Stimulated activated CD4-positive, alpha-beta T cell treated with anti-CD3 and anti-CD28 coated beads, TNF-alpha, amount 100 ng/mL, for 24 hours (primary cell): Measurements from ENCODE around the gene PAM16.
A peak's percentile ranks its signal among the peaks of the same experiment; 100 is the strongest.

ENCODE experiments used
- DNase-seq, 3 experiments: peaks; one replicate each; pipeline ENCODE4 v3.0.0-alpha.2; 2020; ENCODE audit warnings: low read depth in 3 of 3

PAM16 gene

GRCh38 chr16:4383591-4384444 lies 32.7 kb upstream of the PAM16 start:
- no peak for DNase-seq

- no peak for DNase-seq
Observed at GRCh38 chr16:4382795-4383357, 31.8 kb upstream of the PAM16 start.

GRCh38 chr16:4381935-4382794 lies 31.0 kb upstream of the PAM16 start:
- DNase-seq = no peak

- DNase-seq = no peak
Observed at GRCh38 chr16:4381072-4381934, 30.2 kb upstream of the PAM16 start.

- DNase-seq = no peak
Observed at GRCh38 chr16:4380119-4381063, 29.3 kb upstream of the PAM16 start.

- DNase-seq = no peak
Observed at GRCh38 chr16:4378999-4379690, 28.0 kb upstream of the PAM16 start.

GRCh38 chr16:4378161-4378666 lies 27.1 kb upstream of the PAM16 start:
- no peak for DNase-seq

- DNase-seq = no peak
Observed at GRCh38 chr16:4377573-4378154, 26.5 kb upstream of the PAM16 start.

- no peak for DNase-seq
Observed at GRCh38 chr16:4376893-4377572, 25.9 kb upstream of the PAM16 start.

GRCh38 chr16:4376126-4376892 lies 25.2 kb upstream of the PAM16 start:
- DNase-seq = no peak

- DNase-seq = no peak
Observed at GRCh38 chr16:4375717-4376116, 24.6 kb upstream of the PAM16 start.

- no peak for DNase-seq
Observed at GRCh38 chr16:4373909-4374742, 23.0 kb upstream of the PAM16 start.

- no peak for DNase-seq
Observed at GRCh38 chr16:4373356-4373908, 22.3 kb upstream of the PAM16 start.

- no peak for DNase-seq
Observed at GRCh38 chr16:4372578-4373355, 21.6 kb upstream of the PAM16 start.

GRCh38 chr16:4372001-4372577 lies 21.0 kb upstream of the PAM16 start:
- DNase-seq = peak in 1 of 3 experiments; percentile 17
